H9 (cell line): ENCODE data around the gene PXDN. TPM values are rescaled to one million over a fixed set of nuclear protein-coding genes. Genes with fewer than 3 reads are reported as not detected.

Experiments used
- DNase-seq: peaks from one replicate; pipeline ENCODE4 v3.0.0-alpha.2; 2017
- H2AFZ ChIP-seq: one replicate; pipeline ENCODE4 v1.6.1; 2013; ENCODE audit warnings: mild to moderate bottlenecking, low read length, control low read depth, moderate library complexity
- H2AK5ac ChIP-seq: 2 replicates; pipeline ENCODE4 v1.6.1; 2013; ENCODE audit warnings: low read length, control low read depth, mixed read lengths; ENCODE audit not compliant: insufficient read length
- H2BK120ac ChIP-seq: one replicate; pipeline ENCODE4 v1.6.1; 2013; ENCODE audit warnings: low read depth, mild to moderate bottlenecking, low read length, control low read depth, inconsistent platforms; ENCODE audit not compliant: poor library complexity, severe bottlenecking
- H2BK12ac ChIP-seq: 2 replicates; pipeline ENCODE4 v1.6.1; 2013; ENCODE audit warnings: low read length, control low read depth, mixed read lengths, low read depth; ENCODE audit not compliant: insufficient read length
- H2BK15ac ChIP-seq: 2 replicates; pipeline ENCODE4 v1.6.1; 2013; ENCODE audit warnings: low read depth, low read length, control low read depth
- H2BK20ac ChIP-seq: one replicate; pipeline ENCODE4 v1.6.1; 2013; ENCODE audit warnings: low read depth, mild to moderate bottlenecking, low read length, control low read depth, inconsistent platforms; ENCODE audit not compliant: poor library complexity, severe bottlenecking
- H2BK5ac ChIP-seq: 2 replicates; pipeline ENCODE4 v1.6.1; 2013; ENCODE audit warnings: low read length, control low read depth, mixed read lengths; ENCODE audit not compliant: insufficient read length
- H3K14ac ChIP-seq: 2 replicates; pipeline ENCODE4 v1.6.1; 2013; ENCODE audit warnings: low read length, control low read depth; ENCODE audit not compliant: insufficient read depth
- H3K18ac ChIP-seq: 2 replicates; pipeline ENCODE4 v1.6.1; 2013; ENCODE audit warnings: low read depth, mild to moderate bottlenecking, mixed read lengths, low read length, control low read depth; ENCODE audit not compliant: insufficient read length
- H3K23ac ChIP-seq: 2 replicates; pipeline ENCODE4 v1.6.1; 2013; ENCODE audit warnings: low read length, control low read depth, mixed read lengths, low read depth; ENCODE audit not compliant: insufficient read length
- H3K23me2 ChIP-seq: 2 replicates; pipeline ENCODE4 v1.6.1; 2013; ENCODE audit warnings: low read depth, mild to moderate bottlenecking, mixed read lengths, low read length, control low read depth; ENCODE audit not compliant: insufficient read length, poor library complexity, severe bottlenecking
- H3K27ac ChIP-seq: 2 replicates; pipeline ENCODE4 v1.5.1; 2013; ENCODE audit warnings: low read length, control low read depth, mixed read lengths, low read depth; ENCODE audit not compliant: insufficient read length
- H3K27me3 ChIP-seq: 2 replicates; pipeline ENCODE4 v1.6.1; 2013; ENCODE audit warnings: low read length, control low read depth, inconsistent platforms; ENCODE audit not compliant: insufficient read depth
- H3K4ac ChIP-seq: 2 replicates; pipeline ENCODE4 v1.6.1; 2013; ENCODE audit warnings: low read depth, mild to moderate bottlenecking, control low read depth, inconsistent platforms, low read length, moderate library complexity
- H3K4me1 ChIP-seq: 2 replicates; pipeline ENCODE4 v1.6.1; 2013; ENCODE audit warnings: low read length, control low read depth, inconsistent platforms; ENCODE audit not compliant: insufficient read depth
- H3K4me2 ChIP-seq: 2 replicates; pipeline ENCODE4 v1.6.1; 2013; ENCODE audit warnings: low read length, control low read depth, mixed read lengths; ENCODE audit not compliant: insufficient read length, insufficient read depth
- H3K56ac ChIP-seq: 2 replicates; pipeline ENCODE4 v1.6.1; 2013; ENCODE audit warnings: low read depth, mild to moderate bottlenecking, mixed read lengths, low read length, control low read depth; ENCODE audit not compliant: insufficient read length
- H3K79me1 ChIP-seq: 2 replicates; pipeline ENCODE4 v1.6.1; 2013; ENCODE audit warnings: low read depth, mild to moderate bottlenecking, moderate library complexity, low read length, control low read depth, inconsistent platforms; ENCODE audit not compliant: insufficient read depth, poor library complexity, severe bottlenecking
- H3K79me2 ChIP-seq: 2 replicates; pipeline ENCODE4 v1.6.1; 2013; ENCODE audit warnings: low read length, control low read depth, inconsistent platforms; ENCODE audit not compliant: insufficient read depth
- H3K9ac ChIP-seq: 2 replicates; pipeline ENCODE4 v1.6.1; 2013; ENCODE audit warnings: low read length, control low read depth, mixed read lengths; ENCODE audit not compliant: insufficient read length; ENCODE audit errors: extremely low read depth
- H3K9me3 ChIP-seq: one replicate; pipeline ENCODE4 v1.6.1; 2013; ENCODE audit warnings: low read depth, low read length, inconsistent platforms; ENCODE audit not compliant: control insufficient read depth
- H3T11ph ChIP-seq: one replicate; pipeline ENCODE4 v1.6.1; 2013; ENCODE audit warnings: mild to moderate bottlenecking, low read length, control low read depth, inconsistent platforms
- H4K20me1 ChIP-seq: one replicate; pipeline ENCODE4 v1.6.1; 2013; ENCODE audit not compliant: control insufficient read depth, insufficient read length, insufficient read depth
- H4K5ac ChIP-seq: 2 replicates; pipeline ENCODE4 v1.6.1; 2013; ENCODE audit warnings: low read depth, mild to moderate bottlenecking, mixed read lengths, low read length, control low read depth; ENCODE audit not compliant: insufficient read length
- H4K8ac ChIP-seq: replicated peaks from 2 replicates; pipeline ENCODE4 v1.6.1; 2013; ENCODE audit warnings: low read length, control low read depth, mixed read lengths, low read depth; ENCODE audit not compliant: insufficient read length
- H4K91ac ChIP-seq: 2 replicates; pipeline ENCODE4 v1.6.1; 2013; ENCODE audit warnings: low read depth, mild to moderate bottlenecking, moderate library complexity, mixed read lengths, low read length, control low read depth; ENCODE audit not compliant: insufficient read length
- H3K27ac Mint-ChIP-seq, 3 experiments: 2 replicates in 2 of 3; 3 replicates in 1 of 3; pipeline ENCODE4 v1.8.0; 2020 to 2021; ENCODE audit warnings: mixed read lengths in 3 of 3, mild to moderate bottlenecking in 1 of 3, moderate library complexity in 1 of 3
- H3K27me3 Mint-ChIP-seq: 2 replicates; pipeline ENCODE4 v1.8.0; 2021; ENCODE audit warnings: low read depth, mild to moderate bottlenecking, moderate library complexity, mixed read lengths
- H3K36me3 Mint-ChIP-seq, 3 experiments: 2 replicates in 2 of 3; 3 replicates in 1 of 3; pipeline ENCODE4 v1.8.0; 2020 to 2021; ENCODE audit warnings: low read depth in 3 of 3, mixed read lengths in 3 of 3; ENCODE audit not compliant: insufficient read depth in 1 of 3
- H3K4me1 Mint-ChIP-seq, 2 experiments: 2 replicates each; pipeline ENCODE4 v1.8.0; 2020; ENCODE audit warnings: mixed read lengths in 2 of 2
- H3K4me3 Mint-ChIP-seq, 2 experiments: 2 replicates in 1 of 2; 3 replicates in 1 of 2; pipeline ENCODE4 v1.8.0; 2020 to 2021; ENCODE audit warnings: mild to moderate bottlenecking in 2 of 2, mixed read lengths in 2 of 2, moderate library complexity in 1 of 2
- H3K9me3 Mint-ChIP-seq, 2 experiments: 2 replicates in 1 of 2; 3 replicates in 1 of 2; pipeline ENCODE4 v1.8.0; 2020; ENCODE audit warnings: mild to moderate bottlenecking in 2 of 2, mixed read lengths in 2 of 2, moderate library complexity in 1 of 2
- CTCF ChIP-seq: fragments of 200-600 bp; sonication (generic); conservative IDR thresholded peaks from 3 replicates; pipeline ENCODE4 v1.8.0; 2021; ENCODE audit warnings: antibody characterized with exemption, mild to moderate bottlenecking
- WGBS: extraction: QIAGEN DNeasy Blood & Tissue Kit; methylation state at CpG from one replicate; pipeline ENCODE4 v1.1.7; 2013; ENCODE audit warnings: missing lambda C conversion rate, low lambda C conversion rate, mixed read lengths; ENCODE audit not compliant: insufficient read length; ENCODE audit errors: extremely low coverage; 5-methylcytosine and 5-hydroxymethylcytosine counted together
- total RNA-seq: library from RNA; stranded (reverse); gene quantifications from 2 replicates; pipeline ENCODE4 v1.2.1, GENCODE V29; 2021

The PXDN gene
- total RNA-seq, 1 experiment from 2014 or later: 146 TPM

GRCh38 chr2:1617425-1618021 lies 126.8 kb downstream of the PXDN start:
- H3K9ac ChIP-seq: no peak overlapping the region
- no peak overlapping the region for H4K8ac ChIP-seq
- no peaks in the 10 kb centered on the region for H3K23me2 ChIP-seq
- H3K4me1 ChIP-seq: peaks cover 13% of the 10 kb centered on the region; the same call in 1 of the 2 replicates
- no peak overlapping the region for H2BK5ac ChIP-seq
- no peak overlapping the region for H4K91ac ChIP-seq
- H4K20me1 ChIP-seq: no peaks in the 10 kb centered on the region
- no peak overlapping the region for H2BK120ac ChIP-seq
- no peak overlapping the region for H3K27ac ChIP-seq
- TF ChIP-seq CTCF: no peak
- peak overlapping the region in 1 of 3 experiments; percentile 64; a peak in 2 of 7 replicates for H3K27ac Mint-ChIP-seq
- H4K5ac ChIP-seq: no peak overlapping the region
- no peak overlapping the region for H3K4me2 ChIP-seq
- no peaks in the 10 kb centered on the region; the same call in 1 of the 2 replicates for H3K27me3 Mint-ChIP-seq
- H3K23ac ChIP-seq: no peak overlapping the region
- peaks cover 32 to 37% (median 34%) of the 10 kb centered on the region in 3 experiments for H3K36me3 Mint-ChIP-seq
- H3K9me3 ChIP-seq: no peaks in the 10 kb centered on the region
- no peak overlapping the region for H2AFZ ChIP-seq
- WGBS: no CpG with 5 or more reads among the region's 11 CpGs
- H3K79me2 ChIP-seq: no peaks in the 10 kb centered on the region
- no peak overlapping the region for H3K4ac ChIP-seq
- no peak overlapping the region for H2BK20ac ChIP-seq
- H3K27me3 ChIP-seq: no peaks in the 10 kb centered on the region
- peaks cover 3 to 6% of the 10 kb centered on the region in 2 experiments; a peak in 3 of 5 replicates for H3K9me3 Mint-ChIP-seq
- no peak overlapping the region for H3K4me3 Mint-ChIP-seq
- no peak overlapping the region for H2AK5ac ChIP-seq
- no peak overlapping the region for H3K56ac ChIP-seq
- no peaks in the 10 kb centered on the region for H3K79me1 ChIP-seq
- no peak overlapping the region for H3K14ac ChIP-seq
- no peak overlapping the region for H2BK15ac ChIP-seq
- no peak overlapping the region for H3T11ph ChIP-seq
- no peak overlapping the region for H3K18ac ChIP-seq
- no peak for DNase-seq
- peaks cover 47 to 51% of the 10 kb centered on the region in 2 experiments for H3K4me1 Mint-ChIP-seq
- no peak overlapping the region for H2BK12ac ChIP-seq
